HG02571 (cell line): ENCODE data around the gene UCKL1.
A peak's percentile ranks its signal among the peaks of the same experiment; 100 is the strongest.

Experiments
- ATAC-seq: cut with Tn5 transposase; IDR thresholded peaks from one replicate; pipeline ENCODE4 v1.9.1; 2021; ENCODE audit warnings: mild to moderate bottlenecking, moderate library complexity; ENCODE audit not compliant: unreplicated experiment

Gene UCKL1

GRCh38 chr20:63959699-63960075 is 3.5 kb upstream of the UCKL1 start:
- no peak for ATAC-seq

DNA sequence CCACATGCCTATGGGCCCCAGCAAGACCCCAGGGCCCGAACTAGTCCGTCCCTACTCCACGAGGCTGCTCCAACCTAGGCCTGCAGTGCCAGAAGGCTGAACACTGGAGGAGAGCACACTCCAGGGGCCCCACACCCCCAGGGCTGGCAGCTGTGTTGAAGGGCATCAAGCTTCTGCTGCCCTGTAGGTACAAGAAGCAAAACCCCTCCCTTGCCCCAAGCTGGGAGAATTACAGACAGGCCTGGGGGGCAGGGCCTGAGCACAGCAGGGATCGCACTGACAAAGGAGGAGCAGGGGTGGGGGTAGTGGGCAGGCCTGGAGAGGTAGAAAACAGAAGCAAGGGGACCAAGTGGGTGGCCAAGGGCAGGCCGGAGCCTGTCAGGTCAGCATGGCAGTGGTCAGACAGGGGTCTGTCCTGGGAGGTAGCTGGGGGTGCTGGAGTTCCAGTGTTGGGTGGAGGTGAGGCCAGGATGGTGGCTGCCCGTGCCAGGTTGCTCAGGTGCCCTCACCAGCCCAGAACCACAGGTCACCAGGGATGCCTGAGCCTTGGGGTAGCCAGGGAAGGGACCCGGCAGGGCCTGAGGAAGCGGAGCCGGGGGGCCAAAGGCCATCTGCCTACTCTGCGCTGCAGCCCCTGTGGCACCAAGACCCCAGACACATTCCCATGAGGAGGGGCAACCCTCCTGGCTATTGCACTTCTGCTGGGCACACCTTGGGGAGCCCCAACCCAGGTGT is 2.9 kb upstream of the UCKL1 start:
- ATAC-seq, result no peak

GRCh38 chr20:63958471-63958870 is 2.3 kb upstream of the UCKL1 start:
- no peak for ATAC-seq

GRCh38 chr20:63957690-63958441 is 1.6 kb upstream of the UCKL1 start:
- no peak for ATAC-seq

GRCh38 chr20:63957004-63957689 is 931 bp upstream of the UCKL1 start:
- ATAC-seq, result no peak

DNA sequence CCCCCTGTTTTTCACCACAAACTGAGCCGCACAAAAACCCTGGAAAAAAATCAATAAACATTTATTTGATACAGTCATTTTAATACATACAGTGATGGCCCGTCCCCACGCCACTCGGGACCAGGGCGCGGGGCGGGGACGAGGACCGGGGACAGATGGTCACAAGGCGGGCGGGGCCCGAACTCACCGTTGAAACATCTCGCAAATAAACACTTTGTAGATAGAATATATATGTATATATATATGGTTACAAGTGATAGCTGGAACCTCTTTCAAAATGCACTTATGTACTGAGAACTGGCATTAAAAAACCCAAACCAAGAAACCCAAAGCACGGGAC is 418 bp upstream of the UCKL1 start:
- peak; percentile 6 for ATAC-seq

DNA sequence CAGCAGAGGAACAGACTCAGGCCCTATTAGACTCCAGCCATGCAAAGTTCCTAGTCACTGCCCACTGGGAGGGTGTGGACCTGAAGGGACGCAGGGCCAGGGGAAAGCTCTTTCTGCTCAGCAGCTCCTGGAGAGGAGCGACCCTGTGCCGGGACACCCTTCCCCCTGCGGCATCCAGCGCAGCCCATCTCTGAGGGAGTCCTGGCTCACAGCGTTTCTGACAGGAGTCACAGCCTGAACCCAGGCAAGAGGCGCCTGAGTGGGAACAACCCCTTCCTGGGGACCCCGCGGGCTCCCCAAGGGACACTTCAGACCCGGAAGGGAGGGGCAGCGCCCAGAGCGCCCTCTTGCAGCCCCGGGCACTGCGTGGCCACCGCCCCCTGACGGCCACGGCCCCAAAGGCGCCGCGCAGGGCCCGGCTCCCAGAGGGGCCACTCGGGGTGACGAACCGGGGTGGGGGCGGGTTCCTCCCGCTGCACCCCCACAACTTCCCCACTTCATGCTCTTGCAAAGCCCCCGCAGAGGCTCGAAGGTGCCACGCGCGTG is 862 bp downstream of the UCKL1 start:
- ATAC-seq, result peak; percentile 8

- no peak for ATAC-seq
Observed at GRCh38 chr20:63953764-63954429, 2.3 kb downstream of the UCKL1 start.

GRCh38 chr20:63952769-63953168 is 3.4 kb downstream of the UCKL1 start:
- ATAC-seq, result no peak

DNA sequence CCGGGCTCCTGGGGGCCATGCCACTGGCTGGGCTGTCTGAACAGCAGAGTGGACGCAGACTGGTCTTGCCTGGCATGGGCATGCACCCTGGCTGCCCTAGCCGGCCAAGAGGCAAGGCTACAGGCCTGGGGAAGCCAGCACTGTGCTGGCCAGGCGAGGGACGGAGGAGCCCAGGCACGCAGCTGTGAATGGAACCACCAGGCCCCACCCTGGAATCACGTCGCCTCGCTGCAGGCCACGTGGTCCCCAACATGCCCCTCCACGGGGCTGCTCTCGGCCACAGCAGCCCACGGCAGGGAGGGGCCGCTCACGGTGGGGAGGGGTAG is 4.0 kb downstream of the UCKL1 start:
- no peak for ATAC-seq

GRCh38 chr20:63951398-63952209 is 4.6 kb downstream of the UCKL1 start:
- ATAC-seq, result no peak

DNA sequence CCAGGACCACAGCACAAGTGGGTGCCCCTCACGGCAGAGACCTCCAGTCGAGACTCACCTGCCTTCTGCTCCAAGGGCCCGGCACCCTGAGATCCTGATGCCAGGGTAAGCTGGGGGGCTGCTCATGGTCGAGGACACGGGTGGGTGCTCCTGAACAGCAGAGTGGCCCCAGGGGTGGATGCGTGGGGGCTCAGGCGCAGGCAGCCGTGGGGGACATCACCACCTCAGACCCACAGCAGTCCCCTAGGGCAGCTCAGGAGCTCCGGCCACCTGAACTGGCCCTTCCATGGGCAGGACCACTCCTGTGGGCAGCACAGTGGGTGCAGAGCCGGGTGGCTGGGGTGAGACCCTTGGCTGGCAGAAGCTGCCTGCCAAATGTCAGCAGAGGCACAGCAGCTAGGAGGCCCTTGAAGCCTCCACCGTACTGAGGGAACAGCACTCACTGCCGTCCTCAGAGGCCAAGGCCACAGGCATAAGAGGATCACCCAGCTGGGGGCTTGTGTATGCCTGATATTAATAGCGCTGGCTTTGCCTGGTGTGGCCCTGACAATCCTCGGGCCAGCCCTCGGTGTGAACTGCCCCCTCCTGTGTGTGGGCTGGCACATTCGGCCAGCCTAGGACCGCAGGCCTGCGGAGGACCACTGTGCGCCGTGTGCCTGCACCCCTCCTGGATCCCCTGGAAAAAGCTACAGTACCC is 5.4 kb downstream of the UCKL1 start:
- ATAC-seq, result no peak

DNA sequence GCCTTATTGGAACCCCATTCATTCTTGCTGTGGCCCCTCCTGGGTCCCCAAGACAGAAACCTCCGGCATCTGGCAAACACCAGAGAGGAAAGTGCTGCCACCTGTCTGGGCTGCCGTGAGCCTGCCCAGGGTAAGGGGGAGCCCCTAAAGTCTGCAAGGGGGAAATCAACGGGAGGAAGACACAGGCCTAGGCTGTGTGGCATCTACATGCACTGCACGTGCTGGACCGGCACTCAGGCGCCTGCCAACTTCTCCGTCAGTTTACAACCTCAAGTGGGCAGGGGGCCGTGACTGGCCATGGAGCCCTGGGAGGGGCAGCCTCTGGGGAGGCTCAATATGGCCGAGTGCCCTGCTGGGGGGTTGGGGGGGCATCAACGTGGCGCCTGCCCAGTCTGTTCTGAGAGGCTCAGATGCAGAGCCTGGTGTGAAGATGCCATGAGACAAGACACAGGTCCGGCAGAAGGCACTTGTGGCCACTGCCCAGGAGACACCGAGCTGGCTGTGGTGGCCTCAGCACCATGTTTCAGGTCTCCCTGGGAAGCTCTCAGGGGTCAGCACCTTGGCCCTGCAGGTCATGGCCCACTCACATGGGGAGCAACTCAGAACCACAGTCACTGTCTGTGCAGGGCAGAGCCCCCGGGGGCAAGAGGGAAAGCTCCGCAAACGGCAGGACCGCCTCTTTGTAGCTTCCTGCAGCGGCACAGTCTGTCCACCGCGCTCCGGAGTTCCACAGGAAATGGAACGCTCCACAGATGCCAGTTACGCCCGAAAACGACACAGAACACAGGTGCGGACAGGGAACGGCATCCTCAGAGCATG is 8.4 kb downstream of the UCKL1 start:
- no peak for ATAC-seq

- no peak for ATAC-seq
Observed at GRCh38 chr20:63946986-63947637, 9.1 kb downstream of the UCKL1 start.

- ATAC-seq, result no peak
Observed at GRCh38 chr20:63945921-63946920, 10.0 kb downstream of the UCKL1 start.

- no peak for ATAC-seq
Observed at GRCh38 chr20:63945031-63945658, 11.1 kb downstream of the UCKL1 start.
